Upper lobe of left lung (tissue), 6 donors: Measurements from ENCODE around the gene PRR7. TPM values are rescaled to one million over a fixed set of nuclear protein-coding genes. Genes with fewer than 3 reads are reported as not detected.

Experiments
- ATAC-seq, 2 donors: fragments of 200-7000 bp; cut with Tn5 transposase; one replicate each; pipeline ENCODE4 v1.9.1; 2022; ENCODE audit warnings: mild to moderate bottlenecking in 2 of 2, moderate library complexity in 2 of 2; ENCODE audit not compliant: low FRiP score in 2 of 2
- DNase-seq, 2 donors: peaks; one replicate each; pipeline ENCODE4 v3.0.0-alpha.2; 2019 to 2020
- H3K27ac ChIP-seq, 4 donors: fragments of 200-600 bp; sonication (generic); one replicate each; pipeline ENCODE4 v1.5.1; 2016 to 2019
- H3K27me3 ChIP-seq, 4 donors: fragments of 200-600 bp; sonication (generic); one replicate each; pipeline ENCODE4 v1.5.1; 2017 to 2019
- H3K36me3 ChIP-seq, 4 donors: fragments of 200-600 bp; sonication (generic); one replicate each; pipeline ENCODE4 v1.5.1; 2016 to 2019
- H3K4me1 ChIP-seq, 4 donors: fragments of 200-600 bp; sonication (generic); one replicate each; pipeline ENCODE4 v1.5.1; 2018 to 2019
- H3K4me3 ChIP-seq, 4 donors: fragments of 200-600 bp; sonication (generic); one replicate each; pipeline ENCODE4 v1.5.1; 2017 to 2019; ENCODE audit warnings: mild to moderate bottlenecking in 2 of 4, moderate library complexity in 1 of 4
- H3K9me3 ChIP-seq, 4 donors: fragments of 200-600 bp; sonication (generic); one replicate each; pipeline ENCODE4 v1.5.1; 2018 to 2019
- CTCF ChIP-seq, 6 experiments: fragments of 450-650 bp in 4 of 6; fragments of 200-600 bp in 2 of 6; sonication (generic) in 2 of 6; IDR thresholded peaks; one replicate each; pipeline ENCODE4 v1.5.1; 2016 to 2019; ENCODE audit warnings: antibody characterized with exemption in 6 of 6
- EP300 ChIP-seq, 4 donors: sonication (generic); formaldehyde crosslinking; IDR thresholded peaks; one replicate each; pipeline ENCODE4 v1.5.1; 2017; ENCODE audit warnings: antibody characterized with exemption in 4 of 4, control low read depth in 2 of 4
- POLR2A ChIP-seq, 4 donors: fragments of 450-650 bp; IDR thresholded peaks; one replicate each; pipeline ENCODE4 v1.5.1; 2016 to 2017; ENCODE audit warnings: antibody characterized with exemption in 4 of 4, mild to moderate bottlenecking in 2 of 4
- POLR2AphosphoS5 ChIP-seq, 2 donors: sonication (generic); formaldehyde crosslinking; IDR thresholded peaks; one replicate each; pipeline ENCODE4 v1.5.1; 2017; ENCODE audit warnings: antibody characterized with exemption in 2 of 2
- WGBS, 2 donors: methylation state at CpG; one replicate each; pipeline ENCODE4 v1.1.5; 2017 to 2018; 5-methylcytosine and 5-hydroxymethylcytosine counted together
- total RNA-seq, 6 donors: library from RNA; depleted of rRNA in 4 of 6; stranded (reverse); fragments of >200 nt in 4 of 6; gene quantifications; one replicate each; pipeline versions ENCODE4 v1.1.0 to v1.2.1, GENCODE V29; 2016 to 2021
- donor health status: DM: no; HTN: no; CAD: no; lungs with moderate emphysema.
- donor health status: DM: no; HTN: yes; CAD: no; lungs with severe emphysema.

PRR7 gene
- total RNA-seq, 6 donors from 2014 or later = 1.6 to 9.2 (median 3.4) TPM

- H3K27ac ChIP-seq = no peak overlapping the region
- ATAC-seq (no peak), DNase-seq (no peak)
- peaks cover 15 to 77% (median 57%) of the 10 kb centered on the region in 4 donors for H3K36me3 ChIP-seq
- H3K4me3 ChIP-seq = no peak overlapping the region
- no peaks in the 10 kb centered on the region for H3K9me3 ChIP-seq
- 95 to 96% methylated on average over 4 of the region's 4 CpGs for WGBS, 2 donors
- TF ChIP-seq CTCF (IDR thresholded peaks at IDR 0.05) (no peak), POLR2AphosphoS5 (IDR thresholded peaks at IDR 0.05) (no peak), POLR2A (IDR thresholded peaks at IDR 0.05) (no peak), EP300 (IDR thresholded peaks at IDR 0.05) (no peak)
- H3K27me3 ChIP-seq = no peaks in the 10 kb centered on the region
- peaks cover 0 to 4% (median 0%) of the 10 kb centered on the region in 4 donors for H3K4me1 ChIP-seq
These were observed 7.0 kb upstream of the PRR7 start for GRCh38 chr5:177439518-177440053.

- Histone ChIP-seq H3K27ac (no peak overlapping the region), H3K27me3 (no peaks in the 10 kb centered on the region), H3K36me3 (peaks cover 13 to 69% (median 49%) of the 10 kb centered on the region in 4 donors), H3K4me3 (no peak overlapping the region), H3K4me1 (peaks cover 0 to 6% (median 0%) of the 10 kb centered on the region in 4 donors), H3K9me3 (no peaks in the 10 kb centered on the region)
- DNase-seq (no peak), ATAC-seq (no peak)
- no peak for TF ChIP-seq CTCF (IDR thresholded peaks at IDR 0.05)
- TF ChIP-seq POLR2AphosphoS5 (IDR thresholded peaks at IDR 0.05) = no peak
- TF ChIP-seq POLR2A (IDR thresholded peaks at IDR 0.05) = no peak
- no peak for TF ChIP-seq EP300 (IDR thresholded peaks at IDR 0.05)
- 82 to 89% methylated on average over 19 to 24 of the region's 24 CpGs for WGBS, 2 donors
These were observed 6.2 kb upstream of the PRR7 start for GRCh38 chr5:177440211-177440989.

GRCh38 chr5:177440990-177441780 lies 5.4 kb upstream of the PRR7 start:
- TF ChIP-seq POLR2A (IDR thresholded peaks at IDR 0.05) = no peak
- TF ChIP-seq CTCF (IDR thresholded peaks at IDR 0.05) = no peak
- TF ChIP-seq POLR2AphosphoS5 (IDR thresholded peaks at IDR 0.05) = no peak
- TF ChIP-seq EP300 (IDR thresholded peaks at IDR 0.05) = no peak
- Histone ChIP-seq H3K9me3 (no peaks in the 10 kb centered on the region), H3K27ac (no peak overlapping the region), H3K4me1 (peaks cover 3 to 13% (median 6%) of the 10 kb centered on the region in 4 donors), H3K4me3 (no peak overlapping the region), H3K27me3 (no peaks in the 10 kb centered on the region), H3K36me3 (peaks cover 6 to 61% (median 41%) of the 10 kb centered on the region in 4 donors)
- WGBS, 2 donors = 84 to 91% methylated on average over 12 to 22 of the region's 26 CpGs
- no peak for ATAC-seq
- DNase-seq = no peak

- Histone ChIP-seq H3K27me3 (no peaks in the 10 kb centered on the region), H3K9me3 (no peaks in the 10 kb centered on the region), H3K36me3 (peaks cover 6 to 51% (median 32%) of the 10 kb centered on the region in 4 donors), H3K4me3 (no peak overlapping the region), H3K27ac (no peak overlapping the region), H3K4me1 (peaks cover 10 to 23% (median 13%) of the 10 kb centered on the region in 4 donors)
- ATAC-seq (no peak), DNase-seq (no peak)
- WGBS, 2 donors = 87 to 92% methylated on average over 7 to 20 of the region's 20 CpGs
- no peak for TF ChIP-seq POLR2A (IDR thresholded peaks at IDR 0.05)
These were observed 4.4 kb upstream of the PRR7 start for GRCh38 chr5:177442066-177442826.
